Trophoblast cell (in vitro differentiated cells and primary cell): ENCODE measurements around the gene HHAT.

ENCODE experiments used
- DNase-seq, 2 donors: peaks; one replicate each; pipeline ENCODE4 v3.0.0-alpha.2; 2016
- H2AFZ ChIP-seq: 2 replicates; pipeline ENCODE4 v1.6.1; 2013; ENCODE audit warnings: low read length, moderate library complexity, mild to moderate bottlenecking; ENCODE audit not compliant: insufficient read depth, poor library complexity
- H2AK5ac ChIP-seq: 2 replicates; pipeline ENCODE4 v1.6.1; 2013; ENCODE audit warnings: mild to moderate bottlenecking, low read length
- H2BK120ac ChIP-seq: 2 replicates; pipeline ENCODE4 v1.6.1; 2013; ENCODE audit warnings: low read length, mild to moderate bottlenecking, moderate library complexity; ENCODE audit not compliant: insufficient read depth, poor library complexity
- H2BK12ac ChIP-seq: 2 replicates; pipeline ENCODE4 v1.6.1; 2013; ENCODE audit warnings: mild to moderate bottlenecking, low read length, moderate library complexity
- H2BK5ac ChIP-seq: 2 replicates; pipeline ENCODE4 v1.6.1; 2013; ENCODE audit warnings: low read length, low read depth, moderate library complexity, mild to moderate bottlenecking; ENCODE audit not compliant: poor library complexity
- H3K14ac ChIP-seq: 2 replicates; pipeline ENCODE4 v1.6.1; 2013; ENCODE audit warnings: mild to moderate bottlenecking, low read length
- H3K18ac ChIP-seq: 2 replicates; pipeline ENCODE4 v1.6.1; 2013; ENCODE audit warnings: mild to moderate bottlenecking, low read length
- H3K23ac ChIP-seq: 2 replicates; pipeline ENCODE4 v1.6.1; 2013; ENCODE audit warnings: low read length
- H3K27ac ChIP-seq: 2 replicates; pipeline ENCODE4 v1.5.1; 2013; ENCODE audit warnings: low read depth, mild to moderate bottlenecking, inconsistent platforms, low read length, moderate library complexity
- H3K27me3 ChIP-seq: 2 replicates; pipeline ENCODE4 v1.6.1; 2013; ENCODE audit warnings: inconsistent platforms, mild to moderate bottlenecking, low read length, moderate library complexity; ENCODE audit not compliant: insufficient read depth
- H3K36me3 ChIP-seq, 2 experiments: 1 replicate in 1 of 2; 2 replicates in 1 of 2; pipeline ENCODE4 v1.6.1; 2013; ENCODE audit warnings: low read length in 2 of 2, mild to moderate bottlenecking in 2 of 2, moderate library complexity in 1 of 2; ENCODE audit not compliant: insufficient read depth in 2 of 2, control insufficient read depth in 1 of 2
- H3K4ac ChIP-seq: 2 replicates; pipeline ENCODE4 v1.6.1; 2013; ENCODE audit warnings: low read depth, mild to moderate bottlenecking, low read length, moderate library complexity
- H3K4me1 ChIP-seq, 2 experiments: 1 replicate in 1 of 2; 2 replicates in 1 of 2; pipeline ENCODE4 v1.6.1; 2013; ENCODE audit warnings: low read length in 2 of 2, mild to moderate bottlenecking in 2 of 2, moderate library complexity in 1 of 2; ENCODE audit not compliant: insufficient read depth in 2 of 2, control insufficient read depth in 1 of 2
- H3K4me2 ChIP-seq: 2 replicates; pipeline ENCODE4 v1.6.1; 2013; ENCODE audit warnings: inconsistent platforms, mild to moderate bottlenecking, low read length, moderate library complexity
- H3K4me3 ChIP-seq: 2 replicates; pipeline ENCODE4 v1.5.1; 2013; ENCODE audit warnings: mild to moderate bottlenecking, low read depth, low read length, inconsistent platforms
- H3K79me1 ChIP-seq: one replicate; pipeline ENCODE4 v1.6.1; 2013; ENCODE audit warnings: low read length
- H3K79me2 ChIP-seq: 2 replicates; pipeline ENCODE4 v1.6.1; 2013; ENCODE audit warnings: low read length, mild to moderate bottlenecking; ENCODE audit not compliant: control insufficient read depth, insufficient read depth, poor library complexity
- H3K9ac ChIP-seq: 2 replicates; pipeline ENCODE4 v1.6.1; 2013; ENCODE audit warnings: mild to moderate bottlenecking, low read length
- H3K9me3 ChIP-seq: 2 replicates; pipeline ENCODE4 v1.6.1; 2013; ENCODE audit warnings: low read depth, mild to moderate bottlenecking, control low read depth, inconsistent platforms, low read length; ENCODE audit not compliant: insufficient read depth
- H4K12ac ChIP-seq: 2 replicates; pipeline ENCODE4 v1.6.1; 2013; ENCODE audit warnings: low read depth, mild to moderate bottlenecking, low read length, moderate library complexity
- H4K8ac ChIP-seq: 2 replicates; pipeline ENCODE4 v1.6.1; 2013; ENCODE audit warnings: low read depth, mild to moderate bottlenecking, low read length, moderate library complexity
- H4K91ac ChIP-seq: one replicate; pipeline ENCODE4 v1.6.1; 2013; ENCODE audit warnings: low read depth, mild to moderate bottlenecking, low read length, moderate library complexity
- WGBS: extraction: QIAGEN DNeasy Blood & Tissue Kit; methylation state at CpG from one replicate; pipeline ENCODE4 v1.1.7; 2013; ENCODE audit warnings: missing lambda C conversion rate; ENCODE audit not compliant: insufficient read length, insufficient coverage; ENCODE audit errors: extremely low coverage; 5-methylcytosine and 5-hydroxymethylcytosine counted together

The HHAT gene

GRCh38 chr1:210707300-210708240, 378.9 kb downstream of the HHAT start:
- Histone ChIP-seq H3K9me3 (peaks cover 5% of the 10 kb centered on the region), H3K4me2 (no peak overlapping the region), H3K4me3 (no peak overlapping the region), H3K27me3 (no peaks in the 10 kb centered on the region), H3K23ac (no peak overlapping the region), H3K36me3 (no peaks in the 10 kb centered on the region), H2AK5ac (no peak overlapping the region), H4K12ac (no peak overlapping the region), H2BK12ac (no peak overlapping the region), H4K91ac (no peak overlapping the region), H3K79me1 (no peaks in the 10 kb centered on the region), H3K79me2 (no peaks in the 10 kb centered on the region), H3K14ac (no peak overlapping the region), H2AFZ (no peak overlapping the region), H3K9ac (no peak overlapping the region), H3K4ac (no peak overlapping the region), H2BK5ac (no peak overlapping the region), H2BK120ac (no peak overlapping the region), H4K8ac (no peak overlapping the region), H3K4me1 (peaks cover 0 to 2% of the 10 kb centered on the region in 2 experiments), H3K18ac (no peak overlapping the region), H3K27ac (no peak overlapping the region)
- no CpG with 5 or more reads among the region's 7 CpGs for WGBS
- DNase-seq = no peak

GRCh38 chr1:210709701-210710100, 381.0 kb downstream of the HHAT start:
- DNase-seq = peak; percentile 24 to 84
- Histone ChIP-seq H2BK120ac (no peak overlapping the region), H3K23ac (no peak overlapping the region), H2AK5ac (no peak overlapping the region), H3K4me3 (no peak overlapping the region), H3K79me1 (no peaks in the 10 kb centered on the region), H3K14ac (no peak overlapping the region), H3K27me3 (no peaks in the 10 kb centered on the region), H3K4me2 (no peak overlapping the region), H3K36me3 (no peaks in the 10 kb centered on the region), H2AFZ (no peak overlapping the region), H3K9ac (no peak overlapping the region), H3K79me2 (no peaks in the 10 kb centered on the region), H3K4me1 (peaks cover 0 to 2% of the 10 kb centered on the region in 2 experiments), H4K12ac (no peak overlapping the region), H3K27ac (no peak overlapping the region), H3K9me3 (peaks cover 2% of the 10 kb centered on the region), H2BK5ac (no peak overlapping the region), H3K18ac (no peak overlapping the region), H4K8ac (no peak overlapping the region), H4K91ac (no peak overlapping the region), H3K4ac (no peak overlapping the region), H2BK12ac (no peak overlapping the region)
- no CpG with 5 or more reads among the region's 2 CpGs for WGBS

GRCh38 chr1:210711825-210712612, 383.3 kb downstream of the HHAT start:
- Histone ChIP-seq H3K27ac (no peak overlapping the region), H3K4ac (no peak overlapping the region)

GRCh38 chr1:210715072-210715471, 386.4 kb downstream of the HHAT start:
- H3K4me1 ChIP-seq = no peaks in the 10 kb centered on the region
- no peak overlapping the region for H2BK12ac ChIP-seq
- no peak overlapping the region for H2BK5ac ChIP-seq
- no peak overlapping the region for H3K4ac ChIP-seq
- H3K14ac ChIP-seq = no peak overlapping the region
- H2BK120ac ChIP-seq = no peak overlapping the region
- H4K8ac ChIP-seq = no peak overlapping the region
- no peaks in the 10 kb centered on the region for H3K27me3 ChIP-seq
- no peaks in the 10 kb centered on the region for H3K9me3 ChIP-seq
- no peak overlapping the region for H2AK5ac ChIP-seq
- no peak overlapping the region for H3K4me3 ChIP-seq
- H3K79me2 ChIP-seq = no peaks in the 10 kb centered on the region
- H3K4me2 ChIP-seq = no peak overlapping the region
- H3K79me1 ChIP-seq = no peaks in the 10 kb centered on the region
- no peaks in the 10 kb centered on the region for H3K36me3 ChIP-seq
- no peak overlapping the region for H3K18ac ChIP-seq
- no peak overlapping the region for H4K91ac ChIP-seq
- no peak overlapping the region for H3K9ac ChIP-seq
- no peak overlapping the region for H3K23ac ChIP-seq
- H3K27ac ChIP-seq = no peak overlapping the region
- no peak overlapping the region for H2AFZ ChIP-seq
- no peak overlapping the region for H4K12ac ChIP-seq
- no peak for DNase-seq

More at GRCh38 chr1:210711825-210712612, 383.3 kb downstream of the HHAT start:
- Histone ChIP-seq H2BK5ac (no peak overlapping the region), H3K9ac (no peak overlapping the region), H2BK12ac (no peak overlapping the region), H3K18ac (no peak overlapping the region), H3K4me1 (no peaks in the 10 kb centered on the region), H3K4me2 (no peak overlapping the region), H3K27me3 (no peaks in the 10 kb centered on the region), H2AK5ac (no peak overlapping the region), H4K8ac (no peak overlapping the region), H4K91ac (no peak overlapping the region), H3K79me1 (no peaks in the 10 kb centered on the region), H3K4me3 (no peak overlapping the region), H3K14ac (no peak overlapping the region), H3K23ac (no peak overlapping the region), H2AFZ (no peak overlapping the region), H2BK120ac (no peak overlapping the region), H3K36me3 (no peaks in the 10 kb centered on the region), H3K9me3 (peaks cover 2% of the 10 kb centered on the region), H3K79me2 (no peaks in the 10 kb centered on the region), H4K12ac (no peak overlapping the region)
- peak; percentile 29 to 45 for DNase-seq
- WGBS = no CpG with 5 or more reads among the region's 7 CpGs
